HG02642 (cell line): ENCODE measurements around the gene COMTD1.
A peak's percentile ranks its signal among the peaks of the same experiment; 100 is the strongest.
"Not testable (repeated sequence)": the region's sequence is repeated elsewhere in the genome, so short reads cannot be mapped to it uniquely, and the experiment has no call there.

Experiments
- ATAC-seq: cut with Tn5 transposase; IDR thresholded peaks from one replicate; pipeline ENCODE4 v1.9.1; 2021; ENCODE audit warnings: mild to moderate bottlenecking; ENCODE audit not compliant: unreplicated experiment, poor library complexity

The COMTD1 gene

DNA sequence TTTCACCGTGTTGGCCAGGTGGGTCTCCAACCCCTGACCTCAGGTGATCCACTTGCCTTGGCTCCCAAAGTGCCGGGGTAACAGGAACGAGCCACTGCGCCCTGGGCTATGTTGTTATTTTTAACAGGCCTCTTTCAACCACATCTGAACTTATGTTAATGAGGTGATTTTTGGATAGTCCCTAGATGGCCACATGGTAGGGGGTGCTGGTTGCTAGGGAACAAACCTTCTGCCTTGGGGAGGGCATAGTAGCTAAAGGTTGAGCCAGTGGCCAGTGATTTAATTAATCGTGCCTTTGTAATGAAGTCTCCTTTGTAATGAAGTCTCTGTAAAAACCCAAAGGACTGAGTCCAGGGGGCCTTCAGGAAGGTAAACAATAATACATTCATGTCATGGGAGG is 9.1 kb downstream of the COMTD1 start:
- no peak for ATAC-seq

DNA sequence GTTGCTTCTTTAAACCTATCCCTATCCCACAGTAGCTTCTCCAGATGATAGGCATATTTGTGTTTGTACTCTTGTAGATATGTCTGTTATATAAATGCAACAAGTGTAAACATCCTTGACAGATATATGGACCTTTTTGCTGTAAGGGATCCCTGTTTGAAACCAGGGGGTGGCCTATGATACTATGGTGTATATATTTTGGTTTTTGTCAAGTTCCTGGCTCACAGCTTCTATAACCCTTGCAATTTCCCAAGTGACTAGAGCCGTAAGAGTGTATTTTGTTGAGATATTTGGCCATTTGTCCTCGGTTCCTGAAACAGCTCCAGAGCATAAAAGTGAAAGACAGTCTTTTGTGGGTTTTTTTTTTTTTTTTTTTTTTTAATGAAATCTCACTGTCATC is 9.7 kb downstream of the COMTD1 start:
- no peak for ATAC-seq

DNA sequence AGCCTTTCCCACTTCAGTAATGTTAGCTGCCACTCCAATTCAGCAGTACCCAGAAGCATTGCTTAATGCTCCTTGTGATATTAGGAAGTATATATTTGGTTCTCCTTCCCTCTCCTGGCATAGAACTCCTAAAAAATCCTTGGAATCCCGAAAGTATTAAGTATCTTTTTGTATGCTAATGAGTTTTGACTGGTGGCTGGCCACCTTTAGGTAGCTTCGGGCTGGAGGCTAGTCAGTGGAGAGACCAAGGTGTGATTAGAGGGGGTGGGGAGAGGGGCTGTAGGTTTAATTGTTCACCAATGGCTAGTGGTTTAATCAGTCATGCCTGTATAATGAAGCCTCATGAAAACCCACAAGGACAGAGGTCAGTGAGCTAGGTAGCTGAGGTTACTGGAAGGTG is 12.2 kb downstream of the COMTD1 start:
- ATAC-seq, result no peak

DNA sequence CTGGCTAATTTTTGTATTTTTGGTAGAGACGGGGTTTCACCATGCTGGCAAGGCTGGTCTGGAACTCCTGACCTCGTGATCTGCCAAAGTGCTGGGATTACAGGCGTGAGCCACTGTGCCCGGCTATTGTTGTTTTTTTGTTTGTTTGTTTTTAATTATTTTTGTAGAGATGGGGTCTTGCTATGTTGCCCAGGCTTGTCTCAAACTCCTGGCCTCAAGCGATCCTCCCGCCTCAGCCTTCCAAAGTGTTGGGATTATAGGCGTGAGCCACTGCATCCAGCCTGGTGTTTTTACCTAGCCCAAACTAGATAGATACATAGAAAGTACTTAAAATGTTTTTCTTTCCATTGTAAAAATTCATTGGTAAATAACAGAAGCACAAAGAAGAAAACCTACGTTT is 14.3 kb downstream of the COMTD1 start:
- ATAC-seq, result not testable (repeated sequence)

GRCh38 chr10:75220274-75220673 is 15.5 kb downstream of the COMTD1 start:
- no peak for ATAC-seq

DNA sequence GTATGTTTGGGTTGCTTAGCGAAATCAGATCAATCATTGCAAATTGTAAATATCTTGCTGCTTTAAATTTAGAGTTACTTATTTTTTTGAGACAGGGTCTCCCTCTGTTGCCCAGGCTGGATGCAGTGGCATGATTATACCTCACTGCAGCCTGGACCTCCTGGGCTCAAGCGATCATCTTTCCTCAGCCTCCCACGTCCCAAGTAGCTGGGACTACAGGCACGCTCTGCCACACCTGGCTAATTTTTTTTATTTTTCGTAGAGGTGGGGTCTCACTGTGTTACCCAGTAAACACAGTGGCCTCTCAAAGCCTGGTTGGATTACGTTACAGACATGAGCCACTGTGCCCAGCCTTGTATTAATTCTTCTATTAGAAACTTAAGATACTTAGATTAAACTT is 23.4 kb downstream of the COMTD1 start:
- ATAC-seq, result no peak

DNA sequence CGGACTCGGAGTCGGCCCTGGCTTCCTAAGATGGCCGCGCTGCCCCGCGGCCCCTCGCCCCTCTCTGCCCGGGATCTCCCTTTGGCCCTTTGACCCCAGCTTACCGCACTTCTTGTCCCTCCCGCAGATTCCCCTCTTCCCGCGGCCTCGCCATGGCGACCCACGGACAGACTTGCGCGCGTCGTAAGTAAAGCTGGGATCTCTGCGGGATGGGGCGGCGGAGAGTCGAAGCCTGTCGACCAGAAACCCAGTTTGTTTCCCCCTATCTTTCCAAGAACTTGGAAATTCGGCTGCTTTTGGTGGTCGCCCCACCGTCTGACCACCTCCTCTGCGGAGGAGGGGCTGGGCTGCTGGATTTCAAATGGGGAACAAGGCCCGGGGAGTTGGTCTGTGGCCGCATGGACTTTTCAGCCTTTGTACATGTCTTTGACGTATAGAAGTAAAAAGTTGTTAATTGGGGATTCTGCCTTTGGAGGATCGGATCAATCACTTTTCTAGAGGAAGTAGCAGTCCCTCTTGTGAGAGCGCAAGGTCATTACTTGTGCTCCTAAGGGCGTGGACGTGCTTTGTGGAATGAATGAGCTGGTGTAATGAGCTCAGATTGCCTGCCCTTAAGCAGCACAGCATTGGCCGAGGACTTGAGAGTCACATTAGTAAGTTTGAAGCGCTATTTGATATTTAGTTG is 24.6 kb downstream of the COMTD1 start:
- ATAC-seq, result no peak

DNA sequence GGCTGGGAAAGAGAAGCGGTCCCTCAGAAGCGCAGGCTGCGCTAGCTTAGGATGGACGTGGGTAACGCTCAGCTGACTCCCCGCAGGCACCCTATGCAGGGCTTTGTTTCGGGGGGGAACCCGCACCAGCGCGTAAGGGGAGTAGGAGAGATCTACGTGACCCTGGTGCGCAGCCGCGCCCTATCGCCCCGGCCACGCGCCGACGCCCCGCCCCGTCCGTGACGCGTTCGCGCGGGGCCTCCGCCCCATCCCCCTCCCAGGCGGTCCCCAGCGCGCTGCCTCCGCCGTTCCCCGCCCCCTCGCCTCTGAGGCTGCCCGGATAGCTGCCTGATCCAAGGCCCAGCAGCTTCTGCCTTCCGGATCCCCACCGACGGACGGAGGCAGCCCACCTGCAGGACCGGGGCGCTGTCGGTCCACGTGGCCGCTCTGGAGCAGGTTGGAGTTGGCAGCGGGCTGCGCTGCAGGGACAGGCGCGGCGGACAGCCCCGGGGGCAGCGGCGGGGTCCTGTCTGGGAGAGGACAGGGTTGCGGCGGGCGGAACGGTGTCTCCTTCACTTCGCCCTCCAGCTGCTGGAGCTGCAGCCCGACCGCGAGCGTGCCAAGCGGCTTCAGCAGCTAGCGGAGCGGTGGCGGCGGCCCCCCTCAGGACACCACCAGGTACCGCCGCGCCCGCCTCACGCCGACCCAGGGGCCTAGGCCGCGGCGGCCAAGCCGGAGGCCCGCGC is 25.3 kb downstream of the COMTD1 start, which contains the start of gene VDAC2:
VDAC2 (plus strand) TSS at position 515 of the 725 bp plus-strand sequence. CDS start 363 bp downstream, outside the sequence.
- ATAC-seq, result peak; percentile 91

GRCh38 chr10:75209921-75210281 is 25.9 kb downstream of the COMTD1 start:
- ATAC-seq, result peak; percentile 66

- ATAC-seq, result no peak
Observed at GRCh38 chr10:75209086-75209920, 26.5 kb downstream of the COMTD1 start.

DNA sequence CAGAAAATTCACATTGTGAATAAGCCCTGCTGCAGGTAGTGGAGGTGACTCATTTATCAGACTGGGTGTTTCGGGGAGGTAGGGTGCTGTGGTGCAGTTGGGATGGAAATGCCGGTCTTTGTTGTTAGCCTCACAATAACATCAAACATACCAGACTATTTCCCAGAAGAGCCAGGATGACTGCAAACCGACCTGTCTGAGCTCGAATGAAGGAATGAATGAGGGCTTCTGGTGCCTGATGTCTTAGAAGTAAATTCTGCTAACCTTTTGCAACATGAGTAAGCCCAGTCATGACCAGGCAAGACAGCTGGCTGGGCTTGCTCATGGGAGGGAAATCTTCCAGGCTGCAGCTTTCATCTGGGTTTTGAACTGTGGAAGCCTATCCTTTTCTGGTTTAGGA is 27.6 kb downstream of the COMTD1 start:
- no peak for ATAC-seq

- ATAC-seq, result no peak
Observed at GRCh38 chr10:75207857-75208144, 28.0 kb downstream of the COMTD1 start.

DNA sequence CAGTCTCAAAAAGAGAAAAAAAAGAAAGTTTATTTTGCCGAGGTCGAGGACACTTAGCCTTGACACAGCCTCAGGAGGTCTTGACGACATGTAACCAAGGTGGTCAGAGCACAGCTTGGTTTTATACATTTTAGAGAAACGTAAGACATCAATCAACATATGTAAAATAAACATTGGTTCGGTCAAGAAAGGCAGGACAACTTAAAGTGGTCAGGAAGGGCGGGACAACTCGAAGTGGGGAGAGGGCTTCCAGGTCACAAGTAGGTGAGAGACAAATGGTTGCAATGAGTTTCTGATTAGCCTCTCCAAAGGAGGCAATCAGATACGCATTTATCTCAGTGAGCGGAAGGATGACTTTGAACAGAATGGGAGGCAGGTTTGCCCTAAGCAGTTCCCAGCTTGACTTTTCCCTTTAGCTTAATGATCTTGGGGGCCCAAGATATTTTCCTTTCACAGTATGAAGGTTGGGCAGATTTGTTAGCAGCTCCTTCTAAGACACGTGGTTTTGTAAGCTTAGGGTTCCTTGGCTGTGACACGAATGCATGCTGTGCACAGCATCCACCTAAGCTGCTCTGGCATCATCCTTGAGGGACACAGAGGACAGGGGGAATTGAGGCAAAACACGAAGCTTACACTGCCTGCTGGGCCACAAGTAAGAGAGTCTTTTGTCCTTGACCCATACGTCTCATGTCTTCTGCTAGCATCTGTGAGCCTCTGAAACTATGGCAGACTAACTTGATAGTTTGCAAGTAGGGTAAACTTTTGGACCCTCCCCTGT is 28.5 kb downstream of the COMTD1 start:
- ATAC-seq, result no peak

GRCh38 chr10:75206638-75207037 is 29.1 kb downstream of the COMTD1 start:
- not testable (repeated sequence) for ATAC-seq

- ATAC-seq, result no peak
Observed at GRCh38 chr10:75205908-75206307, 29.8 kb downstream of the COMTD1 start.

DNA sequence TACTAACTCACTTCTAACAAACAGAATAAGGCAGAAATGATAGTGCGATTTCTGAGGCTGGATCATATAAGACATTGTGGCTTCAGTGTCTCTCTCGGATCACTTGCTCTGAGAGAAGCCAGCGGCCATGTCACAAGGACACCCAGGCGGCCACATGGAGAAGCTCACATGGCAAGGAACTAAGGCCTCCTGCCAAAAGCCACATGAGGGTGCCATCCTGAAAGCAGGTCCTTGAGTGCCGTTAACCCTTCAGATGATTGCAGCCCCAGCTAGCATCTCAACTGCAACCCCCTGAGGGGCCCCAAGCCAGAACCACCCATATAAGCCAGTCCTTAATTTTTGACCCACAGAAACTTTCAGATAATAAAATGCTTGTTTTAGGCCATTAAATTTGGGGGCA is 32.0 kb downstream of the COMTD1 start:
- ATAC-seq, result no peak

- ATAC-seq, result not testable (repeated sequence)
Observed at GRCh38 chr10:75203046-75203620, 32.6 kb downstream of the COMTD1 start.

DNA sequence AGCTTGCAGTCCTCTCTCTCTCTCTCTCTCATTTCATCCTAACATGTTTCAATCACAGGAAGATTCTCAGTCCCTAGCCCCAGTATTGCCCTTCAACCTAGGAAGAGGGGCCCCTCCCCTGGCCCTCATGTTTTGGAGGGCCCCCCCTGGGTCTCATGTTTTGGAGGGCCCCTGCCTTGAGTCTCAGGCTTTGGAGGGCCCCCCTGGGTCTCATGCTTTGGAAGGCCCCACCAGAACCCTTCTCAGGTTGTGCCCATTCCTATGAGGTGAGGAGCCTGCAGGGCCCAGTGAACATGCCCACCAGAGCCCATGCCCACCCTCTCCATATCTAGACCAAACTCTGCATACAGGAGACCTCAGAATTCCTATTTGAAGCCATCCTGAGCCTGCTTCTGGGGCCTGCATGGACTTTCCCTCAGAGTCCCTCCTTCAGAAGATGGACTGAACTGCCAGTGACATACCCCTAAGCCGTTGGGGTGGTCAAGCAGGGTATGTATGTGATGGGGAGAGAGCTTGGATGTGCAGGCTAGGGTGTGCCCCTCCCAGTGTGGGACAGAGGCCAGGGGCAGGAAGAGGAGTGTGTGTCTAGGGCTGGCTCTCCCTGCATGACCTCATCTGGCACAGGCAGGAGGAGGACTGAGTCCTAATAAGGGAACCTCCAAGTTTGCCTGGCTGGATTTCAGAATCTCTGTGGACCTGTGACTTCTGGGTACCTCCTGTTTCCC is 33.3 kb downstream of the COMTD1 start:
- no peak for ATAC-seq

DNA sequence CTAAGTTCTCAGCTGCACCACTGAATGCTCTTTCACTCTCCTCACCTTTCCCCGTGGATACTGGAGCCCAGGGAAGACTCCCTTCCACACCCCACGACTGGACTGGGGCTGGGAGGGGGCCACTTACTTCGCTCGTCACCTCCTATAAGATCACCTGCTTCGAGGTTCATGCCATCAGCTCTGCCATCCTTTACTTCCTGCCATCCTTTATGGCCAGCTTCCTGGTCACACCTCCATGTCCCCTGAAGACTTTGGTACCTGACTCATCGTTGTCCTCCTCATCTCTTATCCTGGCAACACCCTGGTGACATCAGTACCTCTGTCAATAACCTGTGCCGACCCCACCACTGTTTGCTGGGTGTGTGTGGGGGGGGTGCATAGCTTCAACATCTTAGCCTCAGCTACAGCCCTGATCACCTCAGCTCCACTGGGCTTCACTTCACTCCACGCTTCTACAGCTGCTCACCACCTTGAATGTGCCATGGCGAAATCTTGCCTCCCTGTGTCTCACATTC is 33.9 kb downstream of the COMTD1 start:
- no peak for ATAC-seq
